Endothelial cell (in vitro differentiated cells): ENCODE results near the gene DNASE1. TPM values are rescaled to one million over a fixed set of nuclear protein-coding genes. Genes with fewer than 3 reads are reported as not detected.

ENCODE experiments used
- DNase-seq: peaks from one replicate; pipeline ENCODE4 v3.0.0; 2021; ENCODE audit warnings: low spot score
- H3K27ac Mint-ChIP-seq: one replicate; pipeline ENCODE4 v1.8.0; 2021; ENCODE audit warnings: mixed read lengths, inconsistent platforms; ENCODE audit not compliant: unreplicated experiment
- H3K27me3 Mint-ChIP-seq: one replicate; pipeline ENCODE4 v1.8.0; 2021; ENCODE audit warnings: mild to moderate bottlenecking, moderate library complexity, mixed read lengths, inconsistent platforms; ENCODE audit not compliant: unreplicated experiment
- H3K36me3 Mint-ChIP-seq: one replicate; pipeline ENCODE4 v1.8.0; 2021; ENCODE audit warnings: mild to moderate bottlenecking, low read depth, mixed read lengths, inconsistent platforms; ENCODE audit not compliant: unreplicated experiment
- H3K4me1 Mint-ChIP-seq: one replicate; pipeline ENCODE4 v1.8.0; 2021; ENCODE audit warnings: mild to moderate bottlenecking, mixed read lengths, inconsistent platforms; ENCODE audit not compliant: unreplicated experiment
- H3K4me3 Mint-ChIP-seq: one replicate; pipeline ENCODE4 v1.8.0; 2021; ENCODE audit warnings: mild to moderate bottlenecking, mixed read lengths, inconsistent platforms; ENCODE audit not compliant: unreplicated experiment
- H3K9me3 Mint-ChIP-seq: one replicate; pipeline ENCODE4 v1.8.0; 2021; ENCODE audit warnings: mixed read lengths, inconsistent platforms; ENCODE audit not compliant: unreplicated experiment
- total RNA-seq: library from RNA; stranded (reverse); fragmentation: NEBNext Ultra II Directional; extraction: Animal tissue kit (Norgen Biotek cat#: 25700); gene quantifications from one replicate; pipeline ENCODE4 v1.2.1, GENCODE V29; 2021; ENCODE audit not compliant: unreplicated experiment
- TF ChIP-seq, protein P1 (sequence below): fragments of 200-600 bp; sonication (generic); IDR thresholded peaks from one replicate; pipeline ENCODE4 v1.5.0; 2021; ENCODE audit warnings: antibody characterized with exemption; ENCODE audit not compliant: unreplicated experiment

DNASE1 gene
- total RNA-seq, 1 donor from 2014 or later, result 33.9 TPM

- Mint-ChIP-seq H3K4me3 (no peak overlapping the region), H3K27ac (no peak overlapping the region), H3K27me3 (no peaks in the 10 kb centered on the region), H3K9me3 (no peaks in the 10 kb centered on the region), H3K36me3 (peaks cover 5% of the 10 kb centered on the region), H3K4me1 (peaks cover 5% of the 10 kb centered on the region)
- TF ChIP-seq, protein P1, sequence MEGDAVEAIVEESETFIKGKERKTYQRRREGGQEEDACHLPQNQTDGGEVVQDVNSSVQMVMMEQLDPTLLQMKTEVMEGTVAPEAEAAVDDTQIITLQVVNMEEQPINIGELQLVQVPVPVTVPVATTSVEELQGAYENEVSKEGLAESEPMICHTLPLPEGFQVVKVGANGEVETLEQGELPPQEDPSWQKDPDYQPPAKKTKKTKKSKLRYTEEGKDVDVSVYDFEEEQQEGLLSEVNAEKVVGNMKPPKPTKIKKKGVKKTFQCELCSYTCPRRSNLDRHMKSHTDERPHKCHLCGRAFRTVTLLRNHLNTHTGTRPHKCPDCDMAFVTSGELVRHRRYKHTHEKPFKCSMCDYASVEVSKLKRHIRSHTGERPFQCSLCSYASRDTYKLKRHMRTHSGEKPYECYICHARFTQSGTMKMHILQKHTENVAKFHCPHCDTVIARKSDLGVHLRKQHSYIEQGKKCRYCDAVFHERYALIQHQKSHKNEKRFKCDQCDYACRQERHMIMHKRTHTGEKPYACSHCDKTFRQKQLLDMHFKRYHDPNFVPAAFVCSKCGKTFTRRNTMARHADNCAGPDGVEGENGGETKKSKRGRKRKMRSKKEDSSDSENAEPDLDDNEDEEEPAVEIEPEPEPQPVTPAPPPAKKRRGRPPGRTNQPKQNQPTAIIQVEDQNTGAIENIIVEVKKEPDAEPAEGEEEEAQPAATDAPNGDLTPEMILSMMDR, result no peak
- DNase-seq, result no peak
These were observed 35.7 kb upstream of the DNASE1 start for GRCh38 chr16:3618769-3619141.

DNA sequence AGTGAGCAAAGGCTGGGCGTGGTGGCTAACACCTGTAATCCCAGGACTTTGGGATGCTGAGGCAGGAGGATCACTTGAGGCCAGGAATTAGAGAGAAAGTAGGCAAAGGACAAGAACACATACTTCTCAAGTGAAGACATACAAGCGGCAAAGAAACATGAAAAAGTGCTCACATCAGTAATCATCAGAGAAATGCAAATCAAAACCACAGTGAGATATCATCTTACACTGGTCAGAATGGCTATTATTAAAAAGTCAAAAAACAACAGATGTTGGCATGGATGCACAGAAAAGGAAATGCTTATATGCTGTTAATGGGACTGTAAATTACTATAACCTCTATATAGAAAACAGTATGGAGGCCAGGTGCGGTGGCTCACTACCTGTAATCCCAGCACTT, 30.8 kb upstream of the DNASE1 start:
- DNase-seq, result no peak
- Mint-ChIP-seq H3K36me3 (no peaks in the 10 kb centered on the region), H3K27ac (no peak overlapping the region), H3K4me1 (peaks cover 12% of the 10 kb centered on the region), H3K27me3 (no peaks in the 10 kb centered on the region), H3K9me3 (no peaks in the 10 kb centered on the region), H3K4me3 (no peak overlapping the region)
- TF ChIP-seq, protein P1, result no peak

GRCh38 chr16:3625331-3625730, 29.2 kb upstream of the DNASE1 start:
- no peak overlapping the region for H3K4me3 Mint-ChIP-seq
- H3K27ac Mint-ChIP-seq, result no peak overlapping the region
- H3K36me3 Mint-ChIP-seq, result no peaks in the 10 kb centered on the region
- H3K9me3 Mint-ChIP-seq, result no peaks in the 10 kb centered on the region
- peaks cover 12% of the 10 kb centered on the region for H3K4me1 Mint-ChIP-seq
- H3K27me3 Mint-ChIP-seq, result no peaks in the 10 kb centered on the region
- TF ChIP-seq, protein P1, result no peak
- no peak for DNase-seq

- Mint-ChIP-seq H3K27me3 (no peaks in the 10 kb centered on the region), H3K4me1 (peaks cover 12% of the 10 kb centered on the region), H3K27ac (no peak overlapping the region), H3K9me3 (no peaks in the 10 kb centered on the region), H3K4me3 (no peak overlapping the region), H3K36me3 (no peaks in the 10 kb centered on the region)
- TF ChIP-seq, protein P1, result no peak
- DNase-seq, result no peak
These were observed 28.4 kb upstream of the DNASE1 start for GRCh38 chr16:3625911-3626732.

DNA sequence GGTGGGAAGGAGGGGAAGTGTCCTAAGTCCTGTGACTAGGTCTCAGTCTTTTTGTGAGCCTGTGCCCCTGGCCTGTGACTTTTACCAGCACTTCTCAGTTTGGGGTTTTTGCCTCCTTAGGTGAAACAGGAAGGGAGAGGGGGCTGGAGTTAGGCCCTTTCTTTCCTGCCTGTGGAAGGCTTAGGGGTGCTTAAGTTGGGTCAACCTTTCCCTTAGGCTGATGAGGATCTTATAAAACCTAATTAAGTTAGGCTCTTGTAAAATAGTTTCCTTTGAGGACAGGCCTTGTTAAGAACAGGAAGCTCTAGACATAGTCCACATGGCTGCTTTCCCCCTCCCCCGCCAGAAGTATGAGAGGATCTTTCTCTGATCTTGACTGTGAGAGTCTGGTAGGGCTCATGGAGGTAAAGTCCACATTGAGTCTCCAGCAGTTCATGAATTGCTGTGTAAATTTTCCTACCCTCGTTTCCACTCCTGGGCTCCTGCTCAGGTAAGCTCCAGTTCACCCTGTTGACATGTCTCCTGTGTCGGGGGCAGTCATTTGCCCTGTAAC, 17.0 kb upstream of the DNASE1 start:
- Mint-ChIP-seq H3K27me3 (no peaks in the 10 kb centered on the region), H3K27ac (peak overlapping the region; percentile 96), H3K36me3 (peaks cover 4% of the 10 kb centered on the region), H3K4me1 (peaks cover 46% of the 10 kb centered on the region), H3K9me3 (no peaks in the 10 kb centered on the region), H3K4me3 (no peak overlapping the region)
- peak; percentile 30 for DNase-seq
- TF ChIP-seq, protein P1, result no peak
